Right lobe of liver (tissue), 6 donors: Measurements from ENCODE around the gene GIT2. TPM values are rescaled to one million over a fixed set of nuclear protein-coding genes. Genes with fewer than 3 reads are reported as not detected.

Experiments
- ATAC-seq, 4 donors: fragments of 200-7000 bp; cut with Tn5 transposase; one replicate each; pipeline ENCODE4 v1.9.1; 2020; ENCODE audit warnings: mild to moderate bottlenecking in 4 of 4, moderate library complexity in 4 of 4
- DNase-seq, 3 donors: peaks; one replicate each; pipeline ENCODE4 v3.0.0-alpha.2; 2020
- H3K27ac ChIP-seq, 3 donors: fragments of 200-600 bp; one replicate each; pipeline ENCODE4 v1.8.0; 2022
- H3K27me3 ChIP-seq, 2 donors: fragments of 200-600 bp; one replicate each; pipeline ENCODE4 v1.8.0; 2022
- H3K36me3 ChIP-seq, 4 donors: fragments of 200-600 bp; sonication (generic) in 1 of 4; one replicate each; pipeline versions ENCODE4 v1.5.1 to v1.8.0; 2017 to 2022; ENCODE audit warnings: control low read depth in 1 of 4
- H3K4me1 ChIP-seq, 4 donors: fragments of 200-600 bp; sonication (generic) in 1 of 4; one replicate each; pipeline versions ENCODE4 v1.5.1 to v1.8.0; 2017 to 2022; ENCODE audit warnings: control low read depth in 1 of 4
- H3K4me3 ChIP-seq, 3 donors: fragments of 200-600 bp; one replicate each; pipeline ENCODE4 v1.8.0; 2022
- H3K9me3 ChIP-seq, 4 donors: fragments of 200-600 bp; sonication (generic) in 1 of 4; one replicate each; pipeline versions ENCODE4 v1.5.1 to v1.8.0; 2017 to 2022; ENCODE audit warnings: control low read depth in 1 of 4
- CTCF ChIP-seq, 4 donors: fragments of 200-600 bp in 3 of 4; fragments of 450-650 bp in 1 of 4; IDR thresholded peaks; one replicate each; pipeline versions ENCODE4 v1.5.1 to v1.8.0; 2016 to 2022; ENCODE audit warnings: antibody characterized with exemption in 4 of 4, mild to moderate bottlenecking in 2 of 4
- POLR2A ChIP-seq: fragments of 450-650 bp; IDR thresholded peaks from one replicate; pipeline ENCODE4 v1.6.1; 2017; ENCODE audit warnings: antibody characterized with exemption, mild to moderate bottlenecking
- WGBS: methylation state at CpG from one replicate; pipeline ENCODE4 v1.1.6; 2018; ENCODE audit warnings: low coverage, low lambda C conversion rate; ENCODE audit not compliant: insufficient coverage; ENCODE audit errors: missing lambda C conversion rate; 5-methylcytosine and 5-hydroxymethylcytosine counted together
- intact Hi-C, 2 donors: fragments of 100-400 bp; cut with DNase I; formaldehyde crosslinking; loops; one replicate each; pipeline versions ENCODE4 v1.11.2 to v1.14.1; 2022
- total RNA-seq, 6 experiments: library from RNA; depleted of rRNA in 2 of 6; stranded (reverse); fragments of >200 nt in 2 of 6; fragmentation: NEBNext Ultra II Directional in 3 of 6; extraction: Animal tissue kit (Norgen Biotek cat#: 25700) in 3 of 6; gene quantifications; one replicate each; pipeline versions ENCODE4 v1.1.0 to v1.2.4, GENCODE V29; 2016 to 2023
- donor health status: DM: no; HTN: yes; CAD: no.
- donor health status: DM: no; HTN: no; CAD: no.
- donor health status: DM: no; HTN: no; CAD: no.
- donor health status: DM: no; HTN: yes; CAD: no.
- donor health status: DM: no; HTN: yes; CAD: no.

The GIT2 gene
- total RNA-seq, 6 experiments from 2014 or later, result 13.3 to 24.8 (median 16.8) TPM

GRCh38 chr12:110007881-110008280 lies 11.7 kb upstream of the GIT2 start:
- H3K27me3 ChIP-seq, result no peaks in the 10 kb centered on the region
- intact Hi-C loops, result no loop called here
- H3K36me3 ChIP-seq, result no peaks in the 10 kb centered on the region
- H3K27ac ChIP-seq, result no peak overlapping the region
- ATAC-seq, result no peak
- TF ChIP-seq POLR2A (no peak), CTCF (IDR thresholded peaks at IDR 0.05) (no peak)
- H3K9me3 ChIP-seq, result no peaks in the 10 kb centered on the region
- no peak overlapping the region for H3K4me3 ChIP-seq
- peaks cover 0 to 28% (median 9%) of the 10 kb centered on the region in 4 donors for H3K4me1 ChIP-seq
- DNase-seq, result no peak

GRCh38 chr12:110006115-110006514 lies 9.9 kb upstream of the GIT2 start:
- no peak for ATAC-seq
- WGBS, result 96% methylated on average over 4 of the region's 4 CpGs

GRCh38 chr12:110005319-110005973 lies 9.3 kb upstream of the GIT2 start:
- peaks cover 0 to 5% (median under 1%) of the 10 kb centered on the region in 4 donors for H3K4me1 ChIP-seq
- 73% methylated on average over 6 of the region's 7 CpGs for WGBS
- no peak overlapping the region for H3K4me3 ChIP-seq

More at GRCh38 chr12:110006115-110006514, 9.9 kb upstream of the GIT2 start:
- intact Hi-C loops, result no loop called here
- no peak for DNase-seq
- Histone ChIP-seq H3K36me3 (no peaks in the 10 kb centered on the region), H3K27me3 (no peaks in the 10 kb centered on the region), H3K27ac (no peak overlapping the region), H3K4me1 (peaks cover 0 to 11% (median 4%) of the 10 kb centered on the region in 4 donors), H3K4me3 (no peak overlapping the region), H3K9me3 (no peaks in the 10 kb centered on the region)
- no peak for TF ChIP-seq CTCF (IDR thresholded peaks at IDR 0.05)
- no peak for TF ChIP-seq POLR2A

GRCh38 chr12:110004598-110004997 lies 8.4 kb upstream of the GIT2 start:
- Histone ChIP-seq H3K4me1 (peaks cover 0 to 5% (median 0%) of the 10 kb centered on the region in 4 donors), H3K27me3 (no peaks in the 10 kb centered on the region), H3K36me3 (no peaks in the 10 kb centered on the region), H3K4me3 (no peak overlapping the region), H3K27ac (no peak overlapping the region), H3K9me3 (no peaks in the 10 kb centered on the region)
- ATAC-seq, result no peak
- WGBS, result 43% methylated on average over 4 of the region's 4 CpGs
- no peak for DNase-seq
- intact Hi-C loops, result no loop called here
- TF ChIP-seq POLR2A (no peak), CTCF (IDR thresholded peaks at IDR 0.05) (no peak)

More at GRCh38 chr12:110005319-110005973, 9.3 kb upstream of the GIT2 start:
- TF ChIP-seq CTCF (IDR thresholded peaks at IDR 0.05) (no peak), POLR2A (no peak)
- H3K9me3 ChIP-seq, result no peaks in the 10 kb centered on the region
- H3K27ac ChIP-seq, result no peak overlapping the region
- H3K36me3 ChIP-seq, result no peaks in the 10 kb centered on the region
- intact Hi-C loops, result no loop called here
- peak in 1 of 4 donors; percentile 22 for ATAC-seq
- DNase-seq, result no peak
- H3K27me3 ChIP-seq, result no peaks in the 10 kb centered on the region
